K562 (cell line): ENCODE measurements around the gene DLG3. TPM values are rescaled to one million over a fixed set of nuclear protein-coding genes. Genes with fewer than 3 reads are reported as not detected.
A peak's percentile ranks its signal among the peaks of the same experiment; 100 is the strongest.

Source experiments
- CEBPG ChIP-seq, 3 experiments: fragments of 200-800 bp in 1 of 3; sonication (Bioruptor generic) in 1 of 3; sonication (generic) in 1 of 3; formaldehyde crosslinking in 1 of 3; IDR thresholded peaks in 2 of 3; conservative IDR thresholded peaks in 1 of 3; 2 replicates each; pipeline versions ENCODE4 v1.6.1 to v1.8.0; 2016 to 2022; ENCODE audit warnings: missing compliant biosample characterization in 2 of 3, missing genetic modification characterization in 2 of 3, mild to moderate bottlenecking in 1 of 3, missing genetic modification reagents in 1 of 3
- HDAC6 ChIP-seq: IDR thresholded peaks from 2 replicates; pipeline ENCODE4 v1.6.1; 2012; ENCODE audit warnings: low read depth, mild to moderate bottlenecking, control low read depth, inconsistent platforms, low read length, moderate library complexity
- JUND ChIP-seq, 2 experiments: IDR thresholded peaks; 2 replicates in 1 of 2; 3 replicates in 1 of 2; pipeline ENCODE4 v1.6.1; 2011; ENCODE audit warnings: borderline replicate concordance in 2 of 2, low read depth in 2 of 2, low read length in 2 of 2, improper control_type of control experiment in 1 of 2, missing biosample characterization in 1 of 2, missing genetic modification characterization in 1 of 2, missing genetic modification reagents in 1 of 2
- MEF2D ChIP-seq: conservative IDR thresholded peaks from 2 replicates; pipeline ENCODE4 v1.6.1; 2016; ENCODE audit warnings: low read depth, missing genetic modification characterization, missing compliant biosample characterization
- PML ChIP-seq: IDR thresholded peaks from 2 replicates; pipeline ENCODE4 v1.6.1; 2012; ENCODE audit warnings: low read length, inconsistent platforms
- TBP ChIP-seq: optimal IDR thresholded peaks from 2 replicates; pipeline ENCODE3; 2011; ENCODE audit warnings: low read depth, low read length, improper control_type of control experiment
- TOE1 ChIP-seq, 2 experiments: fragments of 450-650 bp in 1 of 2; sonication (generic) in 1 of 2; formaldehyde crosslinking in 1 of 2; IDR thresholded peaks; 2 replicates each; pipeline versions ENCODE4 v1.7.1 to v1.8.0; 2016 to 2022; ENCODE audit warnings: borderline replicate concordance in 2 of 2, mild to moderate bottlenecking in 2 of 2, antibody characterized with exemption in 1 of 2, inconsistent platforms in 1 of 2, low read depth in 1 of 2, missing genetic modification reagents in 1 of 2, moderate library complexity in 1 of 2
- YY1 ChIP-seq, 3 experiments: IDR thresholded peaks; 2 replicates each; pipeline ENCODE4 v1.6.1; 2011; ENCODE audit warnings: low read length in 2 of 3, mild to moderate bottlenecking in 2 of 3, moderate library complexity in 2 of 3, borderline replicate concordance in 1 of 3, control low read depth in 1 of 3, low read depth in 1 of 3; ENCODE audit not compliant: insufficient read depth in 3 of 3, insufficient replicate concordance in 2 of 3, control insufficient read depth in 1 of 3, insufficient read length in 1 of 3; ENCODE audit errors: extremely low read depth in 1 of 3
- ZNF23 ChIP-seq: fragments of 250-450 bp; sonication (Bioruptor Pico); IDR thresholded peaks from 2 replicates; pipeline ENCODE4 v1.4.0; 2020; ENCODE audit warnings: mild to moderate bottlenecking
- ZNF644 ChIP-seq: fragments of 200-800 bp; sonication (Bioruptor generic); IDR thresholded peaks from 2 replicates; pipeline ENCODE4 v1.6.1; 2016; ENCODE audit warnings: low read depth, missing genetic modification characterization, missing compliant biosample characterization
- polyA plus RNA-seq, 8 experiments: library from polyadenylated mRNA; depleted of rRNA in 4 of 8; stranded (reverse) in 5 of 8; unstranded in 3 of 8; fragments of >200 nt; fragmentation: Nextera tagmentation in 2 of 8; fragmentation: Illumina TruSeq in 1 of 8; extraction: Ambion mirVana in 2 of 8; extraction: Trizol in 1 of 8; gene quantifications; 2 replicates each; pipeline versions ENCODE4 v1.2.1 to v1.2.3, GENCODE V29; 2011 to 2014; ENCODE audit warnings: inconsistent platforms in 1 of 8, missing spikeins in 1 of 8
- total RNA-seq, 7 experiments: library from RNA; depleted of rRNA in 6 of 7; stranded (reverse); fragments of >200 nt in 6 of 7; fragmentation: Illumina TruSeq in 2 of 7; extraction: Trizol in 2 of 7; gene quantifications; 2 replicates each; pipeline versions ENCODE4 v1.2.1 to v1.2.3, GENCODE V29; 2011 to 2021; ENCODE audit warnings: low replicate concordance in 1 of 7
- TF ChIP-seq, protein P1 (sequence below): fragments of 250-450 bp; sonication (Bioruptor Pico); IDR thresholded peaks from 2 replicates; pipeline ENCODE4 v1.8.0; 2021; ENCODE audit warnings: mild to moderate bottlenecking, moderate library complexity
- TF ChIP-seq, protein P2 (sequence below): sonication (generic); formaldehyde crosslinking; IDR thresholded peaks from 2 replicates; pipeline ENCODE4 v1.8.0; 2022; ENCODE audit warnings: mild to moderate bottlenecking, missing genetic modification reagents
- TF ChIP-seq, protein P3 (sequence below), 3 experiments: fragments of 200-800 bp in 1 of 3; fragments of 250-450 bp in 1 of 3; fragments of 450-650 bp in 1 of 3; sonication (Bioruptor Pico) in 1 of 3; sonication (Bioruptor generic) in 1 of 3; formaldehyde crosslinking in 1 of 3; IDR thresholded peaks; 2 replicates each; pipeline versions ENCODE4 v1.6.1 to v1.8.0; 2016 to 2022; ENCODE audit warnings: mild to moderate bottlenecking in 2 of 3, missing genetic modification characterization in 2 of 3, missing compliant biosample characterization in 1 of 3, moderate library complexity in 1 of 3

The DLG3 gene
- total and polyA plus RNA-seq, 9 of the 15 experiments (the other 6 are each of a cell fraction or from before 2014, with no cell fraction given): 3.1 to 15.7 (median 8.8) TPM

DNA sequence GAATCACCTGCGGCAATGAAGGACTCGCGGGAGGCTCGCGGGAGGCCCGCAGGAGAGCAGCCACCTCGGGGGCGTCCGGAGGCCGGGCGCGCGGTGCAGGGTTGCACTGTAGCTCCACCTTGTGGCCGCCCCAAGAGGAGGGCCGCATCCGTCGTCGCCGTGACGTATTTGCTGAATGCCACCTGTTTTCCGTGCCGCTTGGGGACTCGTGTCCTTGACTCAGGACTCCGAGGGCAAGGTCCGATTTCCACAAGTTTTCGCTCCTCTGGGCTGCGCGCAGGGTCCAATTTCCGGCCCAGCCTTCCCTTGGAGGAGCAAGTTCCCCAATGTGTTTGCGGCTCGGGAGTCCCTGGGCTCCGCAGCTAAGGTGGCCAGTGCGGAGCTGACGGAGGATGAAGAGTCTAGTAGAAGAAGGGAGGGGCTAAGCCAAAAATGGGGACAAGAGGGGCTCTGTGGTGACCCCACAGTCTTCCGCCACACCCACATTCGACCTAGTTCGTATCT lies 10.7 kb upstream of the DLG3 start (continued):
- TF ChIP-seq, protein P1, sequence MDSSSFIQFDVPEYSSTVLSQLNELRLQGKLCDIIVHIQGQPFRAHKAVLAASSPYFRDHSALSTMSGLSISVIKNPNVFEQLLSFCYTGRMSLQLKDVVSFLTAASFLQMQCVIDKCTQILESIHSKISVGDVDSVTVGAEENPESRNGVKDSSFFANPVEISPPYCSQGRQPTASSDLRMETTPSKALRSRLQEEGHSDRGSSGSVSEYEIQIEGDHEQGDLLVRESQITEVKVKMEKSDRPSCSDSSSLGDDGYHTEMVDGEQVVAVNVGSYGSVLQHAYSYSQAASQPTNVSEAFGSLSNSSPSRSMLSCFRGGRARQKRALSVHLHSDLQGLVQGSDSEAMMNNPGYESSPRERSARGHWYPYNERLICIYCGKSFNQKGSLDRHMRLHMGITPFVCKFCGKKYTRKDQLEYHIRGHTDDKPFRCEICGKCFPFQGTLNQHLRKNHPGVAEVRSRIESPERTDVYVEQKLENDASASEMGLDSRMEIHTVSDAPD (CRISPR knock-in tag): no peak
- TF ChIP-seq JUND (IDR thresholded peaks at IDR 0.05; ENCODE audit: borderline replicate concordance, low read depth, low read length) (peak; percentile 24; the same call in 1 of the 2 replicates), JUND (tag; IDR thresholded peaks at IDR 0.05; ENCODE audit: borderline replicate concordance, low read depth, low read length) (peak; percentile 10; the same call in 1 of the 3 replicates), CEBPG (CRISPR knock-in tag; IDR thresholded peaks at IDR 0.05) (no peak), CEBPG (tag; conservative IDR thresholded peaks at IDR 0.05 in 1 of 2, IDR thresholded peaks at IDR 0.05 in 1 of 2) (no peak), MEF2D (tag) (no peak), YY1 (IDR thresholded peaks at IDR 0.05; ENCODE audit: borderline replicate concordance in 1 of 3, control insufficient read depth in 1 of 3, extremely low read depth in 1 of 3, insufficient read depth in 3 of 3, insufficient read length in 1 of 3, insufficient replicate concordance in 2 of 3, low read depth in 1 of 3, low read length in 2 of 3) (peak in 1 of 3 experiments; percentile 27), ZNF23 (no peak), ZNF644 (tag) (no peak), HDAC6 (no peak), PML (no peak), TOE1 (IDR thresholded peaks at IDR 0.05; ENCODE audit: borderline replicate concordance) (0 out of 2 replicates have a peak, but pooled peaks have one; percentile 28), TOE1 (CRISPR knock-in tag; IDR thresholded peaks at IDR 0.05; ENCODE audit: borderline replicate concordance, low read depth) (no peak), TBP (no peak)
- TF ChIP-seq, protein P2, sequence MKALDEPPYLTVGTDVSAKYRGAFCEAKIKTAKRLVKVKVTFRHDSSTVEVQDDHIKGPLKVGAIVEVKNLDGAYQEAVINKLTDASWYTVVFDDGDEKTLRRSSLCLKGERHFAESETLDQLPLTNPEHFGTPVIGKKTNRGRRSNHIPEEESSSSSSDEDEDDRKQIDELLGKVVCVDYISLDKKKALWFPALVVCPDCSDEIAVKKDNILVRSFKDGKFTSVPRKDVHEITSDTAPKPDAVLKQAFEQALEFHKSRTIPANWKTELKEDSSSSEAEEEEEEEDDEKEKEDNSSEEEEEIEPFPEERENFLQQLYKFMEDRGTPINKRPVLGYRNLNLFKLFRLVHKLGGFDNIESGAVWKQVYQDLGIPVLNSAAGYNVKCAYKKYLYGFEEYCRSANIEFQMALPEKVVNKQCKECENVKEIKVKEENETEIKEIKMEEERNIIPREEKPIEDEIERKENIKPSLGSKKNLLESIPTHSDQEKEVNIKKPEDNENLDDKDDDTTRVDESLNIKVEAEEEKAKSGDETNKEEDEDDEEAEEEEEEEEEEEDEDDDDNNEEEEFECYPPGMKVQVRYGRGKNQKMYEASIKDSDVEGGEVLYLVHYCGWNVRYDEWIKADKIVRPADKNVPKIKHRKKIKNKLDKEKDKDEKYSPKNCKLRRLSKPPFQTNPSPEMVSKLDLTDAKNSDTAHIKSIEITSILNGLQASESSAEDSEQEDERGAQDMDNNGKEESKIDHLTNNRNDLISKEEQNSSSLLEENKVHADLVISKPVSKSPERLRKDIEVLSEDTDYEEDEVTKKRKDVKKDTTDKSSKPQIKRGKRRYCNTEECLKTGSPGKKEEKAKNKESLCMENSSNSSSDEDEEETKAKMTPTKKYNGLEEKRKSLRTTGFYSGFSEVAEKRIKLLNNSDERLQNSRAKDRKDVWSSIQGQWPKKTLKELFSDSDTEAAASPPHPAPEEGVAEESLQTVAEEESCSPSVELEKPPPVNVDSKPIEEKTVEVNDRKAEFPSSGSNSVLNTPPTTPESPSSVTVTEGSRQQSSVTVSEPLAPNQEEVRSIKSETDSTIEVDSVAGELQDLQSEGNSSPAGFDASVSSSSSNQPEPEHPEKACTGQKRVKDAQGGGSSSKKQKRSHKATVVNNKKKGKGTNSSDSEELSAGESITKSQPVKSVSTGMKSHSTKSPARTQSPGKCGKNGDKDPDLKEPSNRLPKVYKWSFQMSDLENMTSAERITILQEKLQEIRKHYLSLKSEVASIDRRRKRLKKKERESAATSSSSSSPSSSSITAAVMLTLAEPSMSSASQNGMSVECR (CRISPR knock-in tag): no peak
- TF ChIP-seq, protein P3, sequence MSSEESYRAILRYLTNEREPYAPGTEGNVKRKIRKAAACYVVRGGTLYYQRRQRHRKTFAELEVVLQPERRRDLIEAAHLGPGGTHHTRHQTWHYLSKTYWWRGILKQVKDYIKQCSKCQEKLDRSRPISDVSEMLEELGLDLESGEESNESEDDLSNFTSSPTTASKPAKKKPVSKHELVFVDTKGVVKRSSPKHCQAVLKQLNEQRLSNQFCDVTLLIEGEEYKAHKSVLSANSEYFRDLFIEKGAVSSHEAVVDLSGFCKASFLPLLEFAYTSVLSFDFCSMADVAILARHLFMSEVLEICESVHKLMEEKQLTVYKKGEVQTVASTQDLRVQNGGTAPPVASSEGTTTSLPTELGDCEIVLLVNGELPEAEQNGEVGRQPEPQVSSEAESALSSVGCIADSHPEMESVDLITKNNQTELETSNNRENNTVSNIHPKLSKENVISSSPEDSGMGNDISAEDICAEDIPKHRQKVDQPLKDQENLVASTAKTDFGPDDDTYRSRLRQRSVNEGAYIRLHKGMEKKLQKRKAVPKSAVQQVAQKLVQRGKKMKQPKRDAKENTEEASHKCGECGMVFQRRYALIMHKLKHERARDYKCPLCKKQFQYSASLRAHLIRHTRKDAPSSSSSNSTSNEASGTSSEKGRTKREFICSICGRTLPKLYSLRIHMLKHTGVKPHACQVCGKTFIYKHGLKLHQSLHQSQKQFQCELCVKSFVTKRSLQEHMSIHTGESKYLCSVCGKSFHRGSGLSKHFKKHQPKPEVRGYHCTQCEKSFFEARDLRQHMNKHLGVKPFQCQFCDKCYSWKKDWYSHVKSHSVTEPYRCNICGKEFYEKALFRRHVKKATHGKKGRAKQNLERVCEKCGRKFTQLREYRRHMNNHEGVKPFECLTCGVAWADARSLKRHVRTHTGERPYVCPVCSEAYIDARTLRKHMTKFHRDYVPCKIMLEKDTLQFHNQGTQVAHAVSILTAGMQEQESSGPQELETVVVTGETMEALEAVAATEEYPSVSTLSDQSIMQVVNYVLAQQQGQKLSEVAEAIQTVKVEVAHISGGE (CRISPR knock-in tag; IDR thresholded peaks at IDR 0.05): no peak
